Psoas muscle (tissue), 8 donors: ENCODE results near the gene CLDN20. TPM values are rescaled to one million over a fixed set of nuclear protein-coding genes. Genes with fewer than 3 reads are reported as not detected.

Experiments used
- ATAC-seq, 4 donors: fragments of 200-7000 bp; cut with Tn5 transposase; one replicate each; pipeline ENCODE4 v1.9.1; 2020; ENCODE audit warnings: moderate library complexity in 3 of 4, mild to moderate bottlenecking in 2 of 4
- DNase-seq, 2 donors: peaks; one replicate each; pipeline ENCODE4 v3.0.0-alpha.2; 2020
- H3K27ac ChIP-seq: fragments of 200-600 bp; one replicate; pipeline ENCODE4 v1.8.0; 2022
- H3K27me3 ChIP-seq, 3 donors: fragments of 200-600 bp in 1 of 3; one replicate each; pipeline versions ENCODE4 v1.6.1 to v1.8.0; 2013 to 2022; ENCODE audit warnings: low read length in 2 of 3, mild to moderate bottlenecking in 2 of 3, moderate library complexity in 1 of 3; ENCODE audit not compliant: insufficient read depth in 3 of 3
- H3K36me3 ChIP-seq, 2 donors: fragments of 200-600 bp in 1 of 2; one replicate each; pipeline versions ENCODE4 v1.6.1 to v1.8.0; 2013 to 2022; ENCODE audit warnings: low read depth in 1 of 2, mild to moderate bottlenecking in 1 of 2, moderate library complexity in 1 of 2; ENCODE audit not compliant: insufficient read depth in 1 of 2
- H3K4me1 ChIP-seq: fragments of 200-600 bp; one replicate; pipeline ENCODE4 v1.8.0; 2022
- H3K4me3 ChIP-seq: fragments of 200-600 bp; one replicate; pipeline ENCODE4 v1.8.0; 2022; ENCODE audit warnings: mild to moderate bottlenecking
- H3K9me3 ChIP-seq: fragments of 200-600 bp; one replicate; pipeline ENCODE4 v1.8.0; 2022
- WGBS, 3 donors: extraction: QIAGEN DNeasy Blood & Tissue Kit; methylation state at CpG; one replicate each; pipeline versions ENCODE4 v1.1.6 to v1.1.7; 2013; 5-methylcytosine and 5-hydroxymethylcytosine counted together
- intact Hi-C, 2 donors: fragments of 100-400 bp; cut with DNase I; formaldehyde crosslinking; loops; one replicate each; pipeline versions ENCODE4 v1.11.0 to v1.14.2; 2022
- polyA plus RNA-seq, 3 donors: library from polyadenylated mRNA; stranded (reverse); fragments of 200-250 nt; gene quantifications; one replicate each; pipeline ENCODE4 v1.2.3, GENCODE V29; 2013
- total RNA-seq, 4 donors: library from RNA; stranded (reverse); fragmentation: NEBNext Ultra II Directional in 2 of 4; extraction: Animal tissue kit (Norgen Biotek cat#: 25700) in 2 of 4; gene quantifications; one replicate each; pipeline versions ENCODE4 v1.2.1 to v1.2.4, GENCODE V29; 2021 to 2023
- TF ChIP-seq, protein P1 (sequence below): fragments of 200-600 bp; IDR thresholded peaks from one replicate; pipeline ENCODE4 v1.8.0; 2022; ENCODE audit warnings: antibody characterized with exemption
- donor health status: healthy with polysubstance abuse.
- donor health status: DM: no; HTN: no; CAD: no; lungs with moderate emphysema.
- donor health status: Bipolar disorder and iron deficiency.
- donor health status: healthy.
- donor health status: DM: yes; HTN: yes; CAD: no.
- donor health status: DM: no; HTN: no; CAD: no.
- donor health status: DM: no; HTN: no; CAD: no.
- donor health status: DM: yes; HTN: yes; CAD: no.

Gene CLDN20
- total and polyA plus RNA-seq, 7 donors = 0.05 TPM; not detected in 6

DNA sequence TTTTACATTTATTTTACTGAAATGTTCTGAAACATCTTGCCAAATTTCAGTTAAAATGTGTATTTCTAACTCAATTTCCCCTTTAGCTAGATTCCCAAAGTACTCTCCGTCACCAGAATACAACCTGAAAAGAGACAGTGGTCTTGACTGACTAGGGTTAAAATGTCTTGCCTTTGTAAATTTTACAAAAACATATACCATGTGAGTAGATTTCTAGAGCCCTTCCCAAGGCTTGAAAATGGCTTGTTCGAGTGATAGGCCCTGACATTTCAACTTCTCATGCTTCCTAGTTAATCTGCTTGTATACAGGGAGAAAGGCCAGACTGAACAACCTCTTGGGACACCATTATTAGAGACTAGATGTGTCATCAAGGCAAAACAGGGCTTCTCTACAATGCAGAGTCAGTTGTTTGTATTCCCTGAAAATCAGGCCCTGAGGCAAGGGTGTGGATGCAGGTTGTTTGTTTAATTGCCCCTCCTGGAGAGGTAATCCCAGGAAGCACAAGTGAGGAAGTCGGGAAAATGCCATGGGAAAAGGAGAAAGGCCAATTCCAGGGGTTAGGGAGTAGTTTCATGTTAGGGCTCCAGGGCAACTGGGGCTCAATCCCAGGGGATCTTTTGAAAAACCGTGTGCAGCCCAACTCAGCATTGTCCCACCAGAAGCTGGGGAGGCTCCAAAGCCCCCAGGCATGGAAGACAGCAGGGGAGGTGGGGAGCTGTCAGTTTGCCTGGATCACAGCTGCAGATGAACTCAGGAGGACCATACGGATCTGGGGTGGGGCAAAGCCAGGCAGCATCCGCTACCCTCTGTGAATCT is 62.1 kb downstream of the CLDN20 start:
- TF ChIP-seq, protein P1, sequence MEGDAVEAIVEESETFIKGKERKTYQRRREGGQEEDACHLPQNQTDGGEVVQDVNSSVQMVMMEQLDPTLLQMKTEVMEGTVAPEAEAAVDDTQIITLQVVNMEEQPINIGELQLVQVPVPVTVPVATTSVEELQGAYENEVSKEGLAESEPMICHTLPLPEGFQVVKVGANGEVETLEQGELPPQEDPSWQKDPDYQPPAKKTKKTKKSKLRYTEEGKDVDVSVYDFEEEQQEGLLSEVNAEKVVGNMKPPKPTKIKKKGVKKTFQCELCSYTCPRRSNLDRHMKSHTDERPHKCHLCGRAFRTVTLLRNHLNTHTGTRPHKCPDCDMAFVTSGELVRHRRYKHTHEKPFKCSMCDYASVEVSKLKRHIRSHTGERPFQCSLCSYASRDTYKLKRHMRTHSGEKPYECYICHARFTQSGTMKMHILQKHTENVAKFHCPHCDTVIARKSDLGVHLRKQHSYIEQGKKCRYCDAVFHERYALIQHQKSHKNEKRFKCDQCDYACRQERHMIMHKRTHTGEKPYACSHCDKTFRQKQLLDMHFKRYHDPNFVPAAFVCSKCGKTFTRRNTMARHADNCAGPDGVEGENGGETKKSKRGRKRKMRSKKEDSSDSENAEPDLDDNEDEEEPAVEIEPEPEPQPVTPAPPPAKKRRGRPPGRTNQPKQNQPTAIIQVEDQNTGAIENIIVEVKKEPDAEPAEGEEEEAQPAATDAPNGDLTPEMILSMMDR = no peak
- 64 to 74% (median 72%) methylated on average over 6 of the region's 6 CpGs for WGBS, 3 donors
- intact Hi-C loops = loop anchor here in 1 of 2 donors (2.0 to 10.0 kb wide), 3 partner anchors 205 to 1699 kb away; no protein-coding TSS in a partner anchor

More for the DNA sequence above, 62.1 kb downstream of the CLDN20 start:
- H3K4me1 ChIP-seq = peaks cover 5% of the 10 kb centered on the region
- H3K4me3 ChIP-seq = no peak overlapping the region
- no peaks in the 10 kb centered on the region for H3K36me3 ChIP-seq
- DNase-seq (no peak), ATAC-seq (no peak)
- no peak overlapping the region for H3K27ac ChIP-seq
- no peaks in the 10 kb centered on the region for H3K9me3 ChIP-seq
- no peaks in the 10 kb centered on the region for H3K27me3 ChIP-seq

Other genes with a start within 250 kb of the CLDN20 start
- 10 to 100 TPM; 17.5 to 25.9 (median 18.4) TPM for gene TFB1M, start 50.5 kb downstream of the CLDN20 start, total RNA-seq
- gene TFB1M, start 50.5 kb downstream of the CLDN20 start, polyA plus RNA-seq = 10 to 100 TPM in 2 of 3 donors, 1 to 10 TPM in 1; 7.2 to 17.8 (median 17.5) TPM
- not detected for gene NOX3, start 191.8 kb downstream of the CLDN20 start, total RNA-seq
- gene NOX3, start 191.8 kb downstream of the CLDN20 start, polyA plus RNA-seq = not detected